ENCODE results near the gene FBL. TPM values are rescaled to one million over a fixed set of nuclear protein-coding genes. Genes with fewer than 3 reads are reported as not detected.

Gene FBL
- polyA plus RNA-seq, 1 donor (not counting 4 experiments of a cell fraction or from before 2014, with no cell fraction given), result 357 TPM

- H3K4me3 ChIP-seq (ENCODE audit: control insufficient read depth in 2 of 3, extremely low read depth in 1 of 3, insufficient read depth in 2 of 3, low read depth in 1 of 3, low read length in 3 of 3), result no peak overlapping the region
- dilution Hi-C loops (cut with MboI; ENCODE audit: extremely low pct_ligation_motif_present, low sequenced_read_pairs), result no loop called here
These were observed 21.8 kb upstream of the FBL start for GRCh38 chr19:39867952-39868351.

GRCh38 chr19:39867133-39867532, 21.0 kb upstream of the FBL start:
- Histone ChIP-seq H3K4me3 (ENCODE audit: control insufficient read depth in 2 of 3, extremely low read depth in 1 of 3, insufficient read depth in 2 of 3, low read depth in 1 of 3, low read length in 3 of 3) (no peak overlapping the region), H3K9ac (ENCODE audit: control insufficient read depth, extremely low read depth, insufficient read depth, low read length) (no peak overlapping the region), H3K36me3 (ENCODE audit: control insufficient read depth in 2 of 2, extremely low read depth in 1 of 2, insufficient read depth in 2 of 2, low read length in 2 of 2) (no peaks in the 10 kb centered on the region), H3K4me1 (ENCODE audit: control insufficient read depth, extremely low read depth, insufficient read depth, low read length) (no peaks in the 10 kb centered on the region), H4K20me1 (ENCODE audit: control insufficient read depth, extremely low read depth, insufficient read depth, low read length) (no peaks in the 10 kb centered on the region), H3K4me2 (ENCODE audit: control insufficient read depth, extremely low read depth, insufficient read depth, low read depth, low read length) (no peak overlapping the region), H2AFZ (ENCODE audit: control insufficient read depth, low read length) (no peak overlapping the region), H3K27me3 (ENCODE audit: control insufficient read depth, extremely low read depth, insufficient read depth, low read length) (no peaks in the 10 kb centered on the region), H3K79me2 (ENCODE audit: control insufficient read depth, insufficient read depth, low read length) (no peaks in the 10 kb centered on the region), H3K9me1 (ENCODE audit: control insufficient read depth, extremely low read depth, insufficient read depth, low read length) (no peaks in the 10 kb centered on the region), H3K27ac (ENCODE audit: control insufficient read depth, insufficient read depth, low read length) (no peak overlapping the region), H3K9me3 (ENCODE audit: control insufficient read depth, low read depth, low read length) (no peaks in the 10 kb centered on the region)
- dilution Hi-C loops (cut with MboI; ENCODE audit: extremely low pct_ligation_motif_present, low sequenced_read_pairs), result no loop called here
- TF ChIP-seq CTCF (optimal IDR thresholded peaks at IDR 0.05 in 1 of 3, IDR thresholded peaks at IDR 0.05 in 1 of 3, conservative IDR thresholded peaks at IDR 0.05 in 1 of 3; ENCODE audit: extremely low read depth in 1 of 3, insufficient read depth in 2 of 3, low read length in 3 of 3) (no peak), EZH2 (IDR thresholded peaks at IDR 0.05; ENCODE audit: low read length) (no peak)
- FAIRE-seq (no peak), DNase-seq (ENCODE audit: low read depth, low spot score) (no peak)

More at GRCh38 chr19:39867952-39868351, 21.8 kb upstream of the FBL start:
- DNase-seq (ENCODE audit: low read depth, low spot score) (no peak), FAIRE-seq (no peak)
- Histone ChIP-seq H3K9me3 (ENCODE audit: control insufficient read depth, low read depth, low read length) (no peaks in the 10 kb centered on the region), H3K27ac (ENCODE audit: control insufficient read depth, insufficient read depth, low read length) (no peak overlapping the region), H3K27me3 (ENCODE audit: control insufficient read depth, extremely low read depth, insufficient read depth, low read length) (no peaks in the 10 kb centered on the region), H3K9ac (ENCODE audit: control insufficient read depth, extremely low read depth, insufficient read depth, low read length) (no peak overlapping the region), H2AFZ (ENCODE audit: control insufficient read depth, low read length) (no peak overlapping the region), H4K20me1 (ENCODE audit: control insufficient read depth, extremely low read depth, insufficient read depth, low read length) (no peaks in the 10 kb centered on the region), H3K36me3 (ENCODE audit: control insufficient read depth in 2 of 2, extremely low read depth in 1 of 2, insufficient read depth in 2 of 2, low read length in 2 of 2) (no peaks in the 10 kb centered on the region), H3K9me1 (ENCODE audit: control insufficient read depth, extremely low read depth, insufficient read depth, low read length) (no peaks in the 10 kb centered on the region), H3K79me2 (ENCODE audit: control insufficient read depth, insufficient read depth, low read length) (no peaks in the 10 kb centered on the region), H3K4me1 (ENCODE audit: control insufficient read depth, extremely low read depth, insufficient read depth, low read length) (no peaks in the 10 kb centered on the region), H3K4me2 (ENCODE audit: control insufficient read depth, extremely low read depth, insufficient read depth, low read depth, low read length) (no peak overlapping the region)
- no peak for TF ChIP-seq EZH2 (IDR thresholded peaks at IDR 0.05; ENCODE audit: low read length)

- no peak overlapping the region for H3K9ac ChIP-seq (ENCODE audit: control insufficient read depth, extremely low read depth, insufficient read depth, low read length)
- no peaks in the 10 kb centered on the region for H3K27me3 ChIP-seq (ENCODE audit: control insufficient read depth, extremely low read depth, insufficient read depth, low read length)
- no peaks in the 10 kb centered on the region for H3K79me2 ChIP-seq (ENCODE audit: control insufficient read depth, insufficient read depth, low read length)
- no peak overlapping the region for H3K27ac ChIP-seq (ENCODE audit: control insufficient read depth, insufficient read depth, low read length)
- no peaks in the 10 kb centered on the region for H3K9me1 ChIP-seq (ENCODE audit: control insufficient read depth, extremely low read depth, insufficient read depth, low read length)
- H3K9me3 ChIP-seq (ENCODE audit: control insufficient read depth, low read depth, low read length), result no peaks in the 10 kb centered on the region
- H2AFZ ChIP-seq (ENCODE audit: control insufficient read depth, low read length), result no peak overlapping the region
- no peak overlapping the region for H3K4me2 ChIP-seq (ENCODE audit: control insufficient read depth, extremely low read depth, insufficient read depth, low read depth, low read length)
- no peak for DNase-seq (ENCODE audit: low read depth, low spot score)
- H4K20me1 ChIP-seq (ENCODE audit: control insufficient read depth, extremely low read depth, insufficient read depth, low read length), result no peaks in the 10 kb centered on the region
- no peak overlapping the region for H3K4me3 ChIP-seq (ENCODE audit: control insufficient read depth in 2 of 3, extremely low read depth in 1 of 3, insufficient read depth in 2 of 3, low read depth in 1 of 3, low read length in 3 of 3)
- no peaks in the 10 kb centered on the region for H3K4me1 ChIP-seq (ENCODE audit: control insufficient read depth, extremely low read depth, insufficient read depth, low read length)
- TF ChIP-seq CTCF (optimal IDR thresholded peaks at IDR 0.05 in 1 of 3, IDR thresholded peaks at IDR 0.05 in 1 of 3, conservative IDR thresholded peaks at IDR 0.05 in 1 of 3; ENCODE audit: extremely low read depth in 1 of 3, insufficient read depth in 2 of 3, low read length in 3 of 3) (no peak), EZH2 (IDR thresholded peaks at IDR 0.05; ENCODE audit: low read length) (no peak)
- no peaks in the 10 kb centered on the region for H3K36me3 ChIP-seq (ENCODE audit: control insufficient read depth in 2 of 2, extremely low read depth in 1 of 2, insufficient read depth in 2 of 2, low read length in 2 of 2)
- dilution Hi-C loops (cut with MboI; ENCODE audit: extremely low pct_ligation_motif_present, low sequenced_read_pairs), result no loop called here
- FAIRE-seq, result no peak
These were observed 19.8 kb upstream of the FBL start for GRCh38 chr19:39865953-39866352.

All from keratinocyte (primary cell).